ENCODE measurements around the gene ADCK2.
"Not testable (repeated sequence)": the region's sequence is repeated elsewhere in the genome, so short reads cannot be mapped to it uniquely, and the experiment has no call there.

ADCK2 gene

DNA sequence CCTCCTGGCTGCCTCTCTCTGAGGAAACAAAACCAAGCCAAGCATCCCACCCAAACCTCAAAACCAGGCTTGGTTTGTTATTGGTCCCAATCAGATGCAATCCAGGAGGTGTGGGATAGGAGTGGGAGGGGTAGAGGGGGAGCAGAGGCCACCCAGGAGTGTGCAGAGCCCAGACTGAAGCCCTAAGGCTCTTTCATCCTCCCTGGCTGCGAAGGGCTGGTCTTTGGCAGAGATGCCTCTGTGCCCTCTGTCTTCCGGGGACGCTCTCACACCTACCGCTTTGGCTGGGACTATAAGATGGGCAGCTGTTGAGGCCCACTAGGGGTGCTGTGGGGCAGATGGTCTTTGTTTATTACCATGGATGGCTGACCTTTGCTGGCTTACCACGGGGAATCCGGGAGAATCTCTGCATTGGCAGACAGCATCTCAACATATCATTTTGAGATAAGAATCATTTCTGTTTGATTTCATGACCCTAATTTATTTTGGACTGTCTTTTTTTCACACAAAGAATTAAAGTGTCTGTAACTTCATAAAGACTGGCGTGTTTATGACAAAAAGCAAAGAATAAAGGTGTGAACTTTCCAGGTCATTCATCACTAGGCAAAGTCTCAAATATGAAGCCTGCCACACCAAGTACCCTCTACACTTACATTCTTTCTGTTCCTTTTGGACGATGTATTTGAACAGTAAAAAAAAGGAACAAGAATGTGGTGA, 25.7 kb upstream of the ADCK2 start:
- DNase-seq = peak in 2 of 5 donors; percentile 29 to 33

DNA sequence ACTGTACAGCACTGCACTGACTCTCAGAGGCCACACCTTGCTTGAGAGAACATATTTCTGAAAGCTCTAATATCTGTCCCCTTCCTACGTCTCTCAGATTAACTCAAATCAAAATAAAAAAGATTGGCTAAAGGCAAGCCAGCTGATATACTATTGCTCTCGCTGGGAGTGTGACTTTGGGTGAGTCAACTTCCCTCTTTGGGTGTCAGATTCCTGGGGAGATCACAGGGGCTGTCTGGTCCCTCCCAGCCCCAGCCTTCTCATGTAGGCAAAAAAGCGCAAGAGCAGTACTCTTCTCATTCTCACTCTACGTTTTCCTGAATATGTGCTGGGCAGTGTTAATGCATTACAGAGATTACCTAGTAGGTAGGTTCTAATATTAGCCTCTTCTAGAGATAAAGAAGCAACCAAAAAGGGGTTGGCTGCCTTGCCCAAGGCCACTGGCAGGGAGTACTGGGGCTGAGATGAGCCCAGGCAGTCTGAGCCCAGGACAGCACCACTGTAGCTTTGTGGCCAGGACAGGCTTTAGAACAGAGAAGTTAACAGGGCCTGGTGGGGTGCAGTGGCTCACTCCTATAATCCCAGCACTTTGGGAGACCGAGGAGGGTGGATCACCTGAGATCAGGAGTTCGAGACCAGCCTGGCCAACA, 23.1 kb upstream of the ADCK2 start:
- no peak for DNase-seq

DNA sequence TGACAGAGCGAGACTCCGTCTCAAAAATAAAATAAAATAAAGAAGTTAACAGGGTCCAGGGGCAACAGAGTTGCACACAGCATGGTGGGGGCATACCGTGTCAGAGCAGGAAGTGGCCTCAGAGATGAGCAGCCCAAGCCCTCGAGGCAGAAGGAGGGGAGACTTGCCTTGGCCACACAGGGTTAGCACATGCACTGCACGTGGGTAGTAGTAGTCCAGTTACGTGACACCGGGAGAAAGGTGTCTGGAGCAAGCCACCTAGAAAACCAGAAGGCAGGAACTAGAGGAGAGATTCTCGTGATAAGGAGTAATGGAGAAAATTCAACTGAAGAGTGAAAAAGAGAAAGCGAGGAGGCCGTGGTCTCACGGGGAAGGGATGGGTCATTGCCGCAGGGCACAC, 22.4 kb upstream of the ADCK2 start:
- DNase-seq = no peak

DNA sequence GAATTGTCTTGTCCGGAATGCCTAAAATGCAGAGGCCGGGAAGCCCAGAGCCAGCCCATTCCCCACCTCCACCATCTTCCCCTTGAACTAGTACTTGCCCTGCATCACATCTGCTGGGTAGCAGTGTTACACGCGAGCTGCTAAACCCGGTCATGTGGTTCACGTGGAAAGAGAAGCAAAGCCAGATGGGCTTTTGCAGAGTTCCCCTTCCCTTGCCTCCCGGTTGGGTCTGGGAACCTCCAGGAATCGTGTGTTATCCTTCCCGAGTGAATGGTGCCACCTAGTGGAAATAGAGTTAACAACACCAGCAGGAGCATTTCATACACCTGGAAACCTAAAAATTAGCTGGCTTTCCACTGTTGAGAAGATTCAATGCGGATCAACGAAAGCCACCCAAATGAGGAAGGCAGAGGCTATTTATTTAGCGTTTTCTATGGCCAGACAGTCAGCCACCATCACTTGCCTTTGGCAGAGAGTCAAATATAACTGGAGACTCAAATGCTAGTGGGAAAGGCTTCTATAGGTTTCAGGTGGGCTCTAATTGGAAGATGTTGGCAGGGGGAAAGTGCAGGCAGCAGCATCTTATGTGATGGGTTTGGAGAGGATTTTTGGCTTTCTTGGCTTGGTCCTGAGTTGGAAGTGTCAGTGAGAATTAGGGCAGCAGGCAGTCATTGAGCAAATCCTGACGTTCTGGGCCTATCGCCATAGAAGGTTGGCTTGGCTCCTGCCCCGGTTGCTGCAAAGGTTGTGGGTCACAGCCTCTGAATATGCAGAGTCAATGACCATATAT, 19.2 kb upstream of the ADCK2 start:
- DNase-seq = peak in 1 of 5 donors; percentile 23

DNA sequence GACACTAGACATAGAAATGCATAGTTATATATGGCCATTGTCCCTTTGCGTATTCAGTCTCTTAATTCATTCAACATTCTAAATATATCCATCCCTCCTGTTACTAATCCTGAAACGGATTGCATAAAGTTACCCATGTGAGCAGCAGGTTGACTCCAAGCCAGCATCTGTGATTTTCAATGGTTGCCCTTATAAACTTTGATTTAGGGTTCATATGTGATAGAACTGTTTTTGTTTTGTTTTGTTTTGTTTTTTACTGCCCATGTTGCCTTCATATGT, 18.7 kb upstream of the ADCK2 start:
- no peak for DNase-seq

DNA sequence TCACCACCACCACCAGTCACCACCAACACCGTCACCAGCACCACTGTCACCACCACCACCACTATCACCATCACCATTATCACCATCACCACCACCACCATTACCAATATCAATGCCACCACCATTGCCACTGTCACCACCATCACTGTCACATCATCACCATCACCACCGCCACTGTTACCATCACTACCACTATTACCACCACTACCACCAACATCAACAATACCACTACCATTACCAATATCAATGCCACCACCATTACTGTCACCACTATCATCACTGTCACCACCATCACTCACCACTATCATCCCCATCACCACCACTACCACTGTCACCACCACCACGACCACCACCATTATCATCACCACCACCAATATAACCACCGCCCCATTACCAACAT, 18.1 kb upstream of the ADCK2 start:
- no peak for DNase-seq

DNA sequence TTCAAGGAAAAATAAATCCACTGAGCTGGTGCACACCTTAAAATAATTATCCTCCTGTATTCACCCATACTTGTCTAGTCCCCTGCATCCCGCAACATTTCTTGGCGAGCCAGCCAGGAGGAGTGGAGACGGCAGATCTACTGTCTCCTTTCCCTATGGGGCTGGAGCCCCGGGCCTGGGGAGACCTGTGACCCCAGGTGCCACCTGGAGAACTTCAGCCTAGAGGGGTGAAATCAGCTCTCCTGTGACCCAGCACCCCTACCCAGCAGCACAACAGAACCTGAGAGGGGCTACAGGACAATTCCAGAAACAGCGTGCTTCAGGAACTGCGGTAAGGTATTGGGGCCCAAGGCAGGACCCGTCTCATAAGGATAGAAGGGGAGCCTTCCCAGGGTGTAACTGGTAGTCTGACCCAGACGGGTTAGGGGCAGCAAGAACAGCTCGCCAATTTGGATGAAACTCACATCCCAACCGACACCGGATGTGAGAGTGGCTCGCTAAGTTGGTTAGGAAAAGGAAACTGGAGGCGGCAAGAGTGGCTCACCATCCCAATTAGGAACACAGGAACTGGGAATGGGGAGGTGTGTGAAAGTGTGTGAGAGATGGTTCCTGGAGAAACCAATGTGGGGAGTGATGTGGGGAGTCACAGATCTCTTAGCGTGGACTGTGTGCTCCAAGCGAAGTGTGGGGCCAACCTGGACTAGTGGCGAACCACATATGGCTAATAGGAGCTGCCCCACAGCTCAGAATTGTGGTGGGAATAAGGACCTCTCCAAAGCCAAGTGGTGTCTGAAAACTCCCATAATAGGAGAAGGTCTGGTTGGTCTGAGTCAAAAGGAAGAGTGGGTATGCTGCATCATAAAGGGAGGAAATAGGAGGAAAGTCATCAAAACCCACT, 17.0 kb upstream of the ADCK2 start:
- no peak for DNase-seq

DNA sequence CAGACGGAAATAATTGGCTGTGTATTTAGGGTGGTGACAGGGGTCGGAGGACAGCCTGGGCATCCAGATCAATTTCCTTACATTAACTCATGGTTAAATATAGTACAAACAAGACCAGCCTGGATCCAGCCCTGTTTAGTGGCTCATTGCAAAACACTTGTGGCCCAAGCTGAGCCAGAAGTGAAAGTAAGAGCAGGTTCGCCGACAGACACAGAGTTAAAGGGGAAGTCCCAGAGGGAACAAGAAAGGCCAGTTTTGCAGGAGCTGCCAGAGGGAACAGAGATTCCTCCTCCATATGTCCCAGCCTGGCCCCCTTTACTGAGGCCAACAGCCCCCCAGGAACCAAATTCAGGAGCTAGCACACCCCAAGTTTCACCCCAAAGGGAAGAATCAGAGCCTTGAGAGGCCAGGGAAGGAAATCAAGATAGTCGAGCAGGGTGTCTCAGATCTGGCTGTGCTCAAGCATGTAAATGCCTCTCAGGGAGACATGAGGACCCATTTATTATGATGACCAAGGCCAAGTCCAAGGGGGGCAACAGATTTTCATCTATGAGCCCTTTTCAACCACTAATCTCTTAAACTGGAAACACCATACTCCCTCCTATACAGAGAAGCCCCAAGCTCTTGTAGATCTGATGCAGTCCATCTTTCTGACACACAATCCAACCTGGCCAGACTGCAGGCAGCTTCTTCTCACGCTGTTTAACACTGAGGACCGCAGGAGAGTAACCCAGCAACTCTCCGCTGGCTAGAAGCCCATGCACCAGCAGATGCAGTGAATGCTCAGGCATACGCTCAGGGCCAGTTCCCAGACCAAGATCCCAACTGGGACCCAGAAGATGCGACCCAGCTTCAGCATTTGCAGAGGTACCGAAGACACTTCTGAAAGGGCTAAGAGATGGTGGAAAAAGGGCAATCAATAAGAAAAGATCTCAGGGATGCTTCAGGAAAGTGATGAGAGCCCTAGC, 15.9 kb upstream of the ADCK2 start:
- DNase-seq = peak in 2 of 5 donors; percentile 13 to 48

DNA sequence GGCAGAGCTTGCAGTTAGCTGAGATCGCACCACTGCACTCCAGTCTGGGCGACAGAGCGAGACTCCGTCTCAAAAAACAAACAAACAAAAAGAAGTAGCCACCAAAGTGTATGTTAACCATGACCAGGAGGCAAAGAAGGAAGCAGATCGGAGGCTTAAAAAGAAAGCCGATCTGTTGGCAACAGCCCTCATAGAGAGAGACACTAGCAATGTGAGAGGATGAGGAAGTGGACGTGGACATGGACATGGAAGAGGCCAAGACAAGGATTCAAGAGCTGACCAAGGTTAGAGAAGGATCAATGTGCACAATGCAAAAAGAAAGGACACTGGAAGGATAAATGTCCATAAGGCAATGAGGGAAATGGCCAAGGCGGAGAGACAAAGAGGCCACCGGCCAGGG, 14.9 kb upstream of the ADCK2 start:
- no peak for DNase-seq

DNA sequence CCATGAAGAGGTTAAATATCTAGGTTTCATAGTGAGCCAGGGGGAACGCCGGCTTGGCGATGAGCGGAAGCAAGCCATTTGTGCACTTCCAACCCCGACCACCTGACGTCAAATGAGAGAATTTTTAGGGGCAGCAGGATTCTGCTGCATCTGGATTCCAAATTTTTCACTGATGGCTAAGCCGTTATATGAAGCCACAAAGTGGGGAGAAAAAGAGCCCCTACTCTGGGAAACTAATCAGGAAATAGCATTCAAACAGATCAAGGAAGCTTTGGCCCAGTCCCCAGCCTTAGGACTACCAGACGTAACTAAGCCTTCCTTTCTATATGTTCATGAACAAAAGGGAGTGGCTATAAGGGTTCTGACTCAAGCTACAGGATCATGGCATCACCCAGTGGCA, 12.9 kb upstream of the ADCK2 start:
- no peak for DNase-seq

DNA sequence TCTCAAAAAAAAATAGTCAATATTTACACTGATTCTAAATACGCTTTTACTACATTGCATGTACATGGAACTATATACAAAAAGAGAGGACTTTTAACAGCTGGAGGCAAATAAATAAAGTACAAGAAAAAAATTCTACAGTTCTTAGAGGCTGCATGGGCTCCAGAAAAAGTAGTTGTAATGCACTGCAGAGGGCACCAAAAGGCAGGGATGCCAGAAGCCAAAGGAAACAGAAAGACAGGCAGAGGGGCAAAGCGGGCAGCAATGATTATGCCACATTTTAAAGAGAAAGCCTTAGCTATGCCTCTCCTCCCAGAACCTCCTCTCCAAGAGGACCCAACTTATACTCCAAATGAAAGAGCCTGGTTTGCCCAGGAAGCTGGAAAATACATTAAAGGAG, 11.6 kb upstream of the ADCK2 start:
- no peak for DNase-seq

DNA sequence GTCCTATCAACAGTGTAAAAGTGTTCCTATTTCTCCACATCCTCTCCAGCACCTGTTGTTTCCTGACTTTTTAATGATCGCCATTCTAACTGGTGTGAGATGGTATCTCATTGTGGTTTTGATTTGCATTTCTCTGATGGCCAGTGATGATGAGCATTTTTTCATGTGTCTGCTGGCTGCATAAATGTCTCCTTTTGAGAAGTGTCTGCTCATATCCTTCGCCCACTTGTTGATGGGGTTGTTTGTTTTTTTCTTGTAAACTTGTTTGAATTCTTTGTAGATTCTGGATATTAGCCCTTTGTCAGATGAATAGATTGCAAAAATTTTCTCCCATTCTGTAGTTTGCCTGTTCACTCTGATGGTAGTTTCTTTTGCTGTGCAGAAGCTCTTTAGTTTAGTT, 9.8 kb upstream of the ADCK2 start:
- DNase-seq = not testable (repeated sequence)

DNA sequence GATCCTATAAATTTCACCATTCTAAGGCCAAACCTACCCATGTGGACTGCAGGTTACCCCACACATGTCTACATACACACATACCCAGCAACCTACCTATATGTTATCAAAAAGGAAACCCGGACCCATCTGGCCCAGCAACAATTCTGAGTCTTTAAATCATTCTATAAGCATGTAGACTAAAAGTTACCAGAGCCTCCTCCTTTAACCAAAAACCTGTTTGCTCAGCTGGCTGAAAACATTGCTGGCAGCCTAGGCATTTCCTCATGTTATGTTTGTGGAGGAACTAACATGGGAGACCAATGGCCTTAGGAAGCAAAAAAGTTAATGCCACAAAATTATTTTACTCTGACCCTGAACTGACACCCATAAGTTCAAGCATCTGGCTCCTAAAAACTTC, 5.3 kb upstream of the ADCK2 start:
- no peak for DNase-seq

DNA sequence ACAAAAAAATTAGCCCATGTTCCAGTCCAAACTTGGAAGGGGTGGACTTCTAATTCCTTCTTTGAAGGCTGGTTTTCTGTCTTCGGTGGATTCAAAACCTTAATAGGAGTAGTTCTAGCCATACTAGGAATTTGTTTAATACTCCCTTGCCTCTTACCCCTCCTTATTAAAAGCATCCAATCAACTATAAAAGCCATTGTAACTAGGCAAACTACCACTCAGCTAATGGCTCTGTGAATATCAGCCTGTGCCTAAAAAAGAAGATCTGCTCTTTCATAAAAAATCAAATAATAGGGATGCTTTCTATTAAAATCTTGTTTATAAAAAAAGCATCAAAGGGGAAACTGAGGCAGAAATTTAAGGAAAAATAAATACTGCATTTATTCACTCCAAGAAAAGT, 4.1 kb upstream of the ADCK2 start:
- DNase-seq = no peak

DNA sequence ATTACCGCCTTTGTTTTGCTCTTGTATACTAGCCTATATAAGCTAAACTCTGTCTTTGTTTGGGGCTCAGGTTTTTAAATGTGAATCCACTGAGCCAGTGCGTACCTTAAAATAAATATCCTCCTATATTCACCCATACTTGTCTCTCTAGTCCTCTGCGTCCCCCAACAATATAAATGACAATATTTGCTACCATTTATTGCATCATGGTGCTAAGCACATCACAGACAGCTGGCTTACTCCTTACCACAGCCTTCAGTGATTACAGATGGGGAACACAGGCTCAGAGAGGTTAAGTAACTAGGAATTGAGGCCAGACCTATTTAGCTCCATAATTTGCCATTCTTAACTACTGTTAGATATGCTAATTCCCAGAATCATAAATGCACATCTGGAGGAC, 3.4 kb upstream of the ADCK2 start:
- no peak for DNase-seq

DNA sequence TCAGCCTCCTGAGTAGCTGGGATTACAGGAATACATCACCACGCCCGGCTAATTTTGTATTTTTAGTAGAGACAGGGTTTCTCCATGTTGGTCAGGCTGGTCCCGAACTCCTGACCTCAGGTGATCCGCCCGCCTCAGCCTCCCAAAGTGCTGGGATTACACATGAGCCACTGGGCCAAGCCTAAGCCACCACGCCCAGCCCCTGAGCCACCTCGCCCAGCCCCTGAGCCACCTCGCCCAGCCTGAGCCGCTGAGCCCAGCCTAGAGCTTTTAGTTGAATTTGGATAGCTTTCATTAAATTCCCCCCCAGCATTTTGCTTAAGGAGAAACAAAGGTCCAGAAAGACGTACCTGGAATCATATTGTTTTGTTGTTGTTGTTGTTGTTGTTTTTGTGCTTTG, 2.9 kb upstream of the ADCK2 start:
- not testable (repeated sequence) for DNase-seq

DNA sequence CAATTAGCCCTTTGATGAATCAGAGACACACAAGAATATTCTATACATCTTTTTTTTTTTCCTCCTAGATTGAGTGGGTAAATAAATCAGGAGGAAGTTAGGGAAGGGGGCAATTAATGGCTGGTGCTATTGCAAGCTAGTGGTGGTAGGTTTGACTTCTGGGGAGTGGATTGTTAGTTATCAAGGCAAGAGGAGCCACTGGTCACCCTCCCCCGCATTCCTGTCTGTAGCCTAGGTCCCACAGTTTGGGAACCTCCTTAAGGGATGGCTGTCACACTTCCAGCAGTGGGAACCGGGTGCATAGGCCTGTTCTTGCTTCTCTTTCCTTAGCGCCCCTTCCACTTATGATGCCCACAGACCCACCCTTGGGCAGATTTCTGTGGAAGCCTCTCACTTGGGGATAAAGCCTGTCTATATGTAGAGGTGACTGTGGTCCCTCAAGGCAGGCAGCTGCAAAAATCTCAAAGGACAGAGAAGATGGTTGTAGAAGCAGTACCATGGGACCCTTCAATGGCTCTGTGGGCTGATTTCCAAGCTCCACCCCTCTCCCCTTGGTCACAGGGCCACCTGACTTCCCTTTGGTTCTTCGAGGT, 2.3 kb upstream of the ADCK2 start:
- DNase-seq = no peak

DNA sequence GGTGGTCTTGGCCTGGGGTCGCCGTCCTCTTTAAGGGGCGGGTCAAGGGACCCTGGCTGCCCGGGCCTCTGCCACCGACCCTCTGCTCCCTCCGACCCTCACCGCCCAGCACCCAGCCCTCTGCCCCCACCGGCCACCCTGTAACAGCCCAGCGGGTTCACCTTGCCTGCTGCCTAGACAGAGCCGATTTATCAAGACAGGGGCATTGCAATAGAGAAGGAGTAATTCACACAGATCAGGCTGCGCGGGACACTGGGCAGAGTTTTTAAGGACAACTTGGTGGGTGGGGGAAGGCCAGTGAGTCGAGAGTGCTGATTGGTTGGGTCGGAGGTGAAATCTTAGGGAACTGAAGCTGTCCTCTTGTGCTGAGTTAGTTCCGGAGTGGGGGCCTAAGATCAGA, 779 bp upstream of the ADCK2 start:
- DNase-seq = no peak

DNA sequence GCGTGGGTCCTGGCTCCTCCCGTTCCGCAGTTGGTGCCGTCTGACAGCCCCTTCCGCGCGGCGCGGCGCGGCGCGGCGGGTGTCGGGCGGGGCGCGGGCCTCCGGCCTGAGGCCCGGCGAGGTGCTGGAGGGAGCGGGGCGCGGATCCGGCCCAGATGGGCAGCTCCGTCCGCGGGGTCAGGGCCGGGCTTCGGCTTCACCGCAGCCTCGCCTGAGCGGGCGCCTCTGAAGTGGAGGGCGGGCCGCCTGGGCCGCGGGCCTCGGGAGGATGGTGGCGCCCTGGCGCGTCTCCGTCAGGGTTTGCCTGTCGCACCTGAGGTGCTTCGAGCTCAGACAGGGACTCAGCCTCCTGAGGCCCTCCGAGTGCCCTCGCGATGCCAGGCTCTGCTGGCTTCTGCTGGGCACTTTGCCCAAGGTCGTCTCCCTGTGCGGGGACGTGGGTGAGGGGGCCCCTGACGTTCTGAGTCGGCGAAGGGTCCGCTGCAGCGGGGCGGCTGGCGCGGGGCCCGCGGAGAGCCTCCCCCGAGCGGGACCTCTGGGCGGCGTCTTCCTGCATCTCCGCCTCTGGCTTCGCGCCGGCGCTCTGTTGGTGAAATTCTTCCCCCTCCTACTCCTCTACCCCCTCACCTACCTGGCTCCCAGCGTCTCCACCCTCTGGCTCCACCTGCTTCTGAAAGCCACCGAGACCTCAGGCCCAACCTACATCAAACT, 473 bp downstream of the ADCK2 start:
- peak; percentile 18 to 66 (median 48) for DNase-seq

DNA sequence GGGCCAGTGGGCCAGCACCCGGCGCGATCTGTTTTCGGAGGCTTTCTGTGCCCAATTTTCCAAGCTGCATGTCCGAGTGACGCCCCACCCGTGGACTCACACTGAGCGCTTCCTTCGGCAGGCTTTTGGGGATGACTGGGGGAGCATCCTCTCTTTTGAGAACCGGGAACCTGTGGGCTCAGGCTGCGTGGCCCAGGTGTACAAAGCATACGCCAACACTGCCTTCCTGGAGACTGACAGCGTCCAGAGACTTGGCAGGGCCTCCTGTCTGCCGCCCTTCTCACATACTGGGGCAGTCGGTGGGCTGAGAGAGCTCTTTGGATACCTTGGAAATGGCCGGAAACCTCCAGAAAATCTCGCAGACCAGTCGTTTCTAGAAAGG, 1.0 kb downstream of the ADCK2 start:
- DNase-seq = no peak

DNA sequence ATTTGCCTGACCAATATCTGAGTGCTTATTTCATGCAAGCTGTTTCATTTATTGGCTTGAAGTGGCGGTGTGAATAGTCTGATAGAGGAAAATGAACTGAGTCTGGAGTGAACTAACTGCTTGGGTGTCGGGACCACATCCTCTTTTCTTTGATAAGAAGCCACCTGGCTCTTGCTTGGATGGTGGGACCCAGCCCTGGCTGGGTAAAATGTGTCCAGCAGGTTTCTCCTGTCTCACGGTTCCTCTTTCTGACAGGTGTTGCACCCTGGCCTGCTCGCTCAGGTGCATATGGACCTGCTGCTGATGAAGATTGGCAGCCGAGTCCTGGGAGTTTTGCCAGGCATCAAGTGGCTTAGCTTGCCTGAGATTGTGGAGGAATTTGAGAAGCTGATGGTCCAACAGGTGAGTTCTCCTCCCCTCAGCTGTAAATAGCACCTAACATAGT, 1.6 kb downstream of the ADCK2 start:
- no peak for DNase-seq

Data from T-helper 1 cell (primary cell).